Spleen (tissue), 11 donors: ENCODE measurements around the gene SLC25A47. TPM values are rescaled to one million over a fixed set of nuclear protein-coding genes. Genes with fewer than 3 reads are reported as not detected.

Experiments
- DNase-seq: peaks from one replicate; pipeline ENCODE4 v3.0.0-alpha.2; 2020
- H3K27ac ChIP-seq, 8 donors: fragments of 200-600 bp; sonication (generic) in 7 of 8; 1 replicate in 4 of 8; 2 replicates in 4 of 8; pipeline versions ENCODE4 v1.5.0 to v1.8.0; 2016 to 2021; ENCODE audit warnings: inconsistent platforms in 4 of 8, mild to moderate bottlenecking in 4 of 8, moderate library complexity in 1 of 8
- H3K27me3 ChIP-seq, 7 donors: fragments of 200-600 bp; sonication (generic) in 6 of 7; replicated peaks in 1 of 7; 1 replicate in 4 of 7; 2 replicates in 3 of 7; pipeline versions ENCODE4 v1.5.0 to v1.8.0; 2016 to 2021; ENCODE audit warnings: inconsistent platforms in 3 of 7, mild to moderate bottlenecking in 1 of 7
- H3K36me3 ChIP-seq, 6 donors: fragments of 200-600 bp; sonication (generic) in 5 of 6; 1 replicate in 4 of 6; 2 replicates in 2 of 6; pipeline versions ENCODE4 v1.5.0 to v1.8.0; 2016 to 2021; ENCODE audit warnings: inconsistent platforms in 2 of 6
- H3K4me1 ChIP-seq, 6 donors: fragments of 200-600 bp; sonication (generic) in 5 of 6; 1 replicate in 3 of 6; 2 replicates in 3 of 6; pipeline versions ENCODE4 v1.5.0 to v1.8.0; 2016 to 2021; ENCODE audit warnings: inconsistent platforms in 3 of 6
- H3K4me3 ChIP-seq, 8 donors: fragments of 200-600 bp; sonication (generic) in 7 of 8; 1 replicate in 4 of 8; 2 replicates in 4 of 8; pipeline versions ENCODE4 v1.5.0 to v1.8.0; 2016 to 2021; ENCODE audit warnings: inconsistent platforms in 4 of 8, mild to moderate bottlenecking in 4 of 8, moderate library complexity in 2 of 8
- H3K9me3 ChIP-seq, 8 donors: fragments of 200-600 bp; sonication (generic) in 7 of 8; 1 replicate in 4 of 8; 2 replicates in 4 of 8; pipeline versions ENCODE4 v1.5.0 to v1.8.0; 2016 to 2021; ENCODE audit warnings: inconsistent platforms in 4 of 8
- CTCF ChIP-seq, 11 experiments: fragments of 200-600 bp in 7 of 11; fragments of 450-650 bp in 4 of 11; sonication (generic) in 4 of 11; IDR thresholded peaks in 8 of 11; conservative IDR thresholded peaks in 3 of 11; 1 replicate in 7 of 11; 2 replicates in 4 of 11; pipeline versions ENCODE4 v1.4.0 to v1.8.0; 2016 to 2021; ENCODE audit warnings: antibody characterized with exemption in 11 of 11, inconsistent platforms in 4 of 11, mild to moderate bottlenecking in 1 of 11
- POLR2A ChIP-seq, 3 donors: fragments of 450-650 bp; IDR thresholded peaks; one replicate each; pipeline ENCODE4 v1.5.1; 2017; ENCODE audit warnings: antibody characterized with exemption in 3 of 3, mild to moderate bottlenecking in 1 of 3
- POLR2AphosphoS5 ChIP-seq, 3 donors: sonication (generic); formaldehyde crosslinking; IDR thresholded peaks; one replicate each; pipeline ENCODE4 v1.5.1; 2017; ENCODE audit warnings: antibody characterized with exemption in 3 of 3
- WGBS, 5 donors: extraction: QIAGEN DNeasy Blood & Tissue Kit in 3 of 5; methylation state at CpG; one replicate each; pipeline versions ENCODE4 v1.1.5 to v1.1.7; 2013 to 2018; 5-methylcytosine and 5-hydroxymethylcytosine counted together
- intact Hi-C: fragments of 100-400 bp; cut with DNase I; formaldehyde crosslinking; loops from one replicate; pipeline ENCODE4 v1.15.0; 2023; ENCODE audit warnings: low total_unique reads
- polyA plus RNA-seq, 3 donors: library from polyadenylated mRNA; stranded (reverse); fragments of 200-250 nt; gene quantifications; one replicate each; pipeline ENCODE4 v1.2.1, GENCODE V29; 2013
- total RNA-seq, 7 donors: library from RNA; depleted of rRNA in 3 of 7; stranded (reverse); fragments of >200 nt in 3 of 7; fragmentation: NEBNext Ultra II Directional in 4 of 7; extraction: Animal tissue kit (Norgen Biotek cat#: 25700) in 4 of 7; gene quantifications; one replicate each; pipeline versions ENCODE4 v1.1.0 to v1.2.1, GENCODE V29; 2016 to 2021
- donor health status: healthy with polysubstance abuse.
- donor health status: DM: no; HTN: no; CAD: no; lungs with moderate emphysema.
- donor health status: DM: no; HTN: no; CAD: no.
- donor health status: Bipolar disorder and iron deficiency.
- donor health status: healthy.
- donor health status: DM: no; HTN: no; CAD: no.
- donor health status: DM: yes; HTN: yes; CAD: no.

Gene SLC25A47
- total and polyA plus RNA-seq, 10 donors: 0.03 to 0.11 TPM; not detected in 8

DNA sequence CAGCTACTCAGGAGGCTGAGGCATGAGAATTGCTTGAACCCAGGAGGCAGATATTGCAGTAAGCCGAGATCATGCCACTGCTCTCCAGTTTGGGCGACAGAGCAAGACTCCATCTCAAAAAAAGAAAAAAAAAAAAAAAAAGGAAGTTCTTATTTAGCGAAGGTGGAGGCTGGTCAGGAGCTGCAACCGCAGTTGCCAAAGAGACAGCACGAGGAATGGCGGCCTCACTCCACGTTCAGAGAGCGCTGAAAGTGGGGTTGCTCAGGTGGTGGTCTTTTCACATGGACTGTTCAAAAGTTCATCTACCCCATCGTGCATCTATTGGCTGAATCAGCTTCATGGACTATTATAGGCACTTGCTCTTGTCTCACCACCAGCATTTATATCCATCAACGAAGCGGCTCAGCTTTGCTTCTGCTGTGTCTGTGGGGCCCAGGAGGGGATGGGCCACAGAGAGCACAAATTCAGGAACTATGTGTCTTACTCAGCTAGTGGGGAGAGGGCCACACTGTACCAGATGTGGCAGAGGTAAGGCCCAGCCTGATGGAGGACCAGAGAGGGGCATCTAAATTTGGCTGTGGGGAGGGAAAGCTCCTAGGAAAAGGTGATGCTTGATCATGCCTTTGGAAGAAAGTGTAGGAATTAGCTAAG lies 27.3 kb downstream of the SLC25A47 start:
- peak overlapping the region in 3 of 8 donors; percentile 38 to 53 (median 45) for H3K27ac ChIP-seq
- peaks cover 0 to 26% (median 5%) of the 10 kb centered on the region in 6 donors for H3K4me1 ChIP-seq
- H3K9me3 ChIP-seq: no peaks in the 10 kb centered on the region
- 72 to 80% (median 76%) methylated on average over 11 of the region's 11 CpGs for WGBS, 5 donors
- intact Hi-C loops: no loop called here
- H3K36me3 ChIP-seq: peaks cover 0 to 100% (median 89%) of the 10 kb centered on the region in 6 donors
- no peak for DNase-seq
- H3K4me3 ChIP-seq: peak overlapping the region in 1 of 8 donors; percentile 27
- TF ChIP-seq CTCF (IDR thresholded peaks at IDR 0.05 in 8 of 11, conservative IDR thresholded peaks at IDR 0.05 in 3 of 11): no peak
- TF ChIP-seq POLR2A (IDR thresholded peaks at IDR 0.05): no peak
- TF ChIP-seq POLR2AphosphoS5 (IDR thresholded peaks at IDR 0.05): no peak
- no peaks in the 10 kb centered on the region for H3K27me3 ChIP-seq

- WGBS, 5 donors: 76 to 89% (median 88%) methylated on average over 5 of the region's 5 CpGs
- TF ChIP-seq POLR2A (IDR thresholded peaks at IDR 0.05): no peak
- TF ChIP-seq CTCF (IDR thresholded peaks at IDR 0.05 in 8 of 11, conservative IDR thresholded peaks at IDR 0.05 in 3 of 11): no peak
- TF ChIP-seq POLR2AphosphoS5 (IDR thresholded peaks at IDR 0.05): no peak
- Histone ChIP-seq H3K27ac (peak overlapping the region in 2 of 8 donors; percentile 45 to 53), H3K9me3 (no peaks in the 10 kb centered on the region), H3K4me3 (peak overlapping the region in 1 of 8 donors; percentile 27), H3K27me3 (no peaks in the 10 kb centered on the region), H3K4me1 (peaks cover 0 to 26% (median 5%) of the 10 kb centered on the region in 6 donors), H3K36me3 (peaks cover 0 to 100% (median 90%) of the 10 kb centered on the region in 6 donors)
- no peak for DNase-seq
- intact Hi-C loops: no loop called here
These were observed 27.8 kb downstream of the SLC25A47 start for GRCh38 chr14:100350986-100351385.

- WGBS, 5 donors: 82 to 90% (median 87%) methylated on average over 2 of the region's 2 CpGs
- Histone ChIP-seq H3K4me1 (peaks cover 0 to 12% (median 0%) of the 10 kb centered on the region in 6 donors), H3K27ac (no peak overlapping the region), H3K4me3 (no peak overlapping the region), H3K36me3 (peaks cover 0 to 100% (median 71%) of the 10 kb centered on the region in 6 donors), H3K9me3 (no peaks in the 10 kb centered on the region), H3K27me3 (no peaks in the 10 kb centered on the region)
- no peak for DNase-seq
- intact Hi-C loops: no loop called here
- no peak for TF ChIP-seq POLR2A (IDR thresholded peaks at IDR 0.05)
- no peak for TF ChIP-seq CTCF (IDR thresholded peaks at IDR 0.05 in 8 of 11, conservative IDR thresholded peaks at IDR 0.05 in 3 of 11)
- TF ChIP-seq POLR2AphosphoS5 (IDR thresholded peaks at IDR 0.05): no peak
These were observed 35.3 kb downstream of the SLC25A47 start for GRCh38 chr14:100358396-100358795.

- Histone ChIP-seq H3K4me3 (no peak overlapping the region), H3K27ac (peak overlapping the region in 7 of 8 donors; percentile 41 to 76 (median 65)), H3K27me3 (no peaks in the 10 kb centered on the region), H3K36me3 (peaks cover 0 to 100% (median 70%) of the 10 kb centered on the region in 6 donors), H3K4me1 (peaks cover 0 to 14% (median 0%) of the 10 kb centered on the region in 6 donors), H3K9me3 (no peaks in the 10 kb centered on the region)
- intact Hi-C loops: no loop called here
- no peak for TF ChIP-seq POLR2AphosphoS5 (IDR thresholded peaks at IDR 0.05)
- no peak for TF ChIP-seq CTCF (IDR thresholded peaks at IDR 0.05 in 8 of 11, conservative IDR thresholded peaks at IDR 0.05 in 3 of 11)
- no peak for TF ChIP-seq POLR2A (IDR thresholded peaks at IDR 0.05)
- DNase-seq: no peak
- 85 to 95% (median 90%) methylated on average over 2 of the region's 2 CpGs for WGBS, 5 donors
These were observed 36.0 kb downstream of the SLC25A47 start for GRCh38 chr14:100359111-100359510.
